Neural crest cell (in vitro differentiated cells): ENCODE data around the gene SCN7A. TPM values are rescaled to one million over a fixed set of nuclear protein-coding genes. Genes with fewer than 3 reads are reported as not detected.

Experiments used
- DNase-seq: peaks from one replicate; pipeline ENCODE4 v3.0.0; 2021; ENCODE audit warnings: low read depth, mixed read lengths, low spot score
- H3K27ac Mint-ChIP-seq: one replicate; pipeline ENCODE4 v1.8.0; 2021; ENCODE audit warnings: mild to moderate bottlenecking, mixed read lengths; ENCODE audit not compliant: unreplicated experiment
- H3K27me3 Mint-ChIP-seq: 2 replicates; pipeline ENCODE4 v1.8.0; 2021; ENCODE audit warnings: low read depth, mild to moderate bottlenecking, mixed read lengths
- H3K36me3 Mint-ChIP-seq: 2 replicates; pipeline ENCODE4 v1.8.0; 2021; ENCODE audit warnings: low read depth, mild to moderate bottlenecking, mixed read lengths
- H3K4me1 Mint-ChIP-seq: 2 replicates; pipeline ENCODE4 v1.8.0; 2021; ENCODE audit warnings: mixed read lengths
- H3K4me3 Mint-ChIP-seq: one replicate; pipeline ENCODE4 v1.8.0; 2021; ENCODE audit warnings: mild to moderate bottlenecking, mixed read lengths
- H3K9me3 Mint-ChIP-seq: 2 replicates; pipeline ENCODE4 v1.8.0; 2021; ENCODE audit warnings: mixed read lengths
- CTCF ChIP-seq: fragments of 200-600 bp; sonication (generic); conservative IDR thresholded peaks from 2 replicates; pipeline ENCODE4 v1.5.0; 2021; ENCODE audit warnings: antibody characterized with exemption, mild to moderate bottlenecking
- total RNA-seq: library from RNA; stranded (reverse); gene quantifications from 2 replicates; pipeline ENCODE4 v1.2.1, GENCODE V29; 2021

SCN7A gene
- total RNA-seq, 1 donor from 2014 or later = 0.40 TPM

DNA sequence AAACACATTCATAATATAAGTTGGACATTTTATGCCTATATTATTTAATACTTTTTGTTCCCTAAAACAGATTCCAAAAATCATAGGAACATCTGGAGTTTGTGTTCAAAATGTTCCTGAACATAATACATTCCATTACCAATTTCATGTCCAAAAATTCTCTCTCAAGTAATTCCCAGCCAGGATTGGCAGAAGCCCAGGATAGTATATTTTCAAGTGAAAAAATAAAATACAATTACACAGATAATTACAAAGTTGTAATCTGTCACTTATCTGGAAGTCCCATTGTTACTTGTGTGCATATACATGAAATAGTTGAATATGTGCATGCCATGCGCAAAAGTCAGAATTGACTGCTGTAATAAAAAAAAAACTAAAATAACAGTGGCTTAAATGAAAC is 5.2 kb upstream of the SCN7A start:
- H3K4me1 Mint-ChIP-seq = peaks cover 5% of the 10 kb centered on the region
- no peak overlapping the region for H3K4me3 Mint-ChIP-seq
- no peaks in the 10 kb centered on the region for H3K9me3 Mint-ChIP-seq

DNA sequence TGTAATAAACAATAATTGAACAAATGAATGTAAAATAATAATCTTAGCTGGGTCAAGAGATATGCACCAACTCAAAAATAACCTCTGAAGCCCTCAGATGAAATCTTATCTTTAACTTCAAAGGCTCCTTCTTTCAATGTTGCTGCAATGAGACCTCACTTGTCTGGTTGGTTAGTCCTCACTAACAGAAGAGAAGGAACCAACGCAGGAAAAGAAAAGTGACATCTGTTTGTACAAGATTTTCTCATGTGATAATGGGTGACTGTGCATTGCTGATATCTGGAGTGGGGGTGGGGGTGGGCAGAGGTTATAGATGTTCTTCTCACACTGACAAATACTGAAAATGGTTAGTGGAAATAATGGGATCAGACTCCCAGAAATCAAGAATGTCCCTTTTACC is 2.6 kb downstream of the SCN7A start:
- peaks cover 8% of the 10 kb centered on the region for H3K27me3 Mint-ChIP-seq
- H3K36me3 Mint-ChIP-seq = no peaks in the 10 kb centered on the region
- peaks cover 15% of the 10 kb centered on the region for H3K4me1 Mint-ChIP-seq
- no peak for DNase-seq
- H3K9me3 Mint-ChIP-seq = no peaks in the 10 kb centered on the region
- no peak overlapping the region for H3K4me3 Mint-ChIP-seq
- TF ChIP-seq CTCF = no peak
- no peak overlapping the region for H3K27ac Mint-ChIP-seq

More for the DNA sequence above, 5.2 kb upstream of the SCN7A start:
- H3K27me3 Mint-ChIP-seq = no peaks in the 10 kb centered on the region
- DNase-seq = no peak
- H3K36me3 Mint-ChIP-seq = no peaks in the 10 kb centered on the region
- H3K27ac Mint-ChIP-seq = no peak overlapping the region
- TF ChIP-seq CTCF = no peak

DNA sequence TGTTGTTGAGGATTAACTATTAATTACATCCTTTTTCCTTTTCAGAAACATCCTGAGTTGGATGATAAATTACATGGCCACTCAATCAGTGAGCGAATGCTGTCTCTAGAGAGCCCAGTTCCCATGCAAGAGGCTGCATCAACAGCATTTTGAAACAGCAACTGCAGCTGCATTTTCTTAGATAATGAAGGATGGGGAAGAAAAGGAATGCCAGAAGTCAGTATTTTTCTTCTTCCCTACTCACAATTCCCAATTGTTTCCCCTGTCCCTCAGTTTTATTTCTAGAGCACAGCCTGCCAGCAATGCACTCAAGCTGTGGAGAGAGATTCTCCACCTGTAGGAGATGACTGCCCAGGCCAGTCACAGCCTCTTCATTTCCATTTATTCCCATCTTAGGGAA is 6.9 kb downstream of the SCN7A start:
- Mint-ChIP-seq H3K27ac (no peak overlapping the region), H3K4me1 (no peaks in the 10 kb centered on the region), H3K9me3 (no peaks in the 10 kb centered on the region), H3K4me3 (no peak overlapping the region), H3K27me3 (no peaks in the 10 kb centered on the region), H3K36me3 (no peaks in the 10 kb centered on the region)
- no peak for DNase-seq
- no peak for TF ChIP-seq CTCF

- Mint-ChIP-seq H3K27me3 (no peaks in the 10 kb centered on the region), H3K36me3 (no peaks in the 10 kb centered on the region), H3K4me3 (no peak overlapping the region), H3K27ac (no peak overlapping the region), H3K9me3 (no peaks in the 10 kb centered on the region), H3K4me1 (no peaks in the 10 kb centered on the region)
- no peak for DNase-seq
- no peak for TF ChIP-seq CTCF
Measured at GRCh38 chr2:166485558-166486178, 8.4 kb downstream of the SCN7A start.

- Mint-ChIP-seq H3K36me3 (no peaks in the 10 kb centered on the region), H3K4me1 (no peaks in the 10 kb centered on the region), H3K27ac (no peak overlapping the region), H3K27me3 (no peaks in the 10 kb centered on the region), H3K4me3 (no peak overlapping the region), H3K9me3 (no peaks in the 10 kb centered on the region)
- no peak for TF ChIP-seq CTCF
- DNase-seq = no peak
Measured at GRCh38 chr2:166472332-166472731, 21.7 kb downstream of the SCN7A start.
